GM12892 (cell line): ENCODE data around the gene BHMT.

ENCODE experiments used
- POLR2A ChIP-seq: IDR thresholded peaks from 2 replicates; pipeline ENCODE4 v1.6.1; 2011; ENCODE audit warnings: low read depth, low read length, control low read depth
- POLR2AphosphoS5 ChIP-seq: IDR thresholded peaks from 2 replicates; pipeline ENCODE4 v1.6.1; 2011; ENCODE audit warnings: low read depth, low read length, control low read depth
- TAF1 ChIP-seq: IDR thresholded peaks from 2 replicates; pipeline ENCODE4 v1.6.1; 2011; ENCODE audit warnings: low read depth, mild to moderate bottlenecking, control low read depth, low read length, borderline replicate concordance

GRCh38 chr5:79074641-79075040 is 37.0 kb upstream of the BHMT start:
- TF ChIP-seq POLR2AphosphoS5 (no peak), POLR2A (no peak), TAF1 (no peak)
